Effector CD8-positive, alpha-beta T cell (primary cell): ENCODE results near the gene PDE4D.
"Not testable (repeated sequence)": the region's sequence is repeated elsewhere in the genome, so short reads cannot be mapped to it uniquely, and the experiment has no call there.

Source experiments
- DNase-seq: peaks from one replicate; lab custom pipeline; 2025; lab: John Stamatoyannopoulos, UW

Gene PDE4D

DNA sequence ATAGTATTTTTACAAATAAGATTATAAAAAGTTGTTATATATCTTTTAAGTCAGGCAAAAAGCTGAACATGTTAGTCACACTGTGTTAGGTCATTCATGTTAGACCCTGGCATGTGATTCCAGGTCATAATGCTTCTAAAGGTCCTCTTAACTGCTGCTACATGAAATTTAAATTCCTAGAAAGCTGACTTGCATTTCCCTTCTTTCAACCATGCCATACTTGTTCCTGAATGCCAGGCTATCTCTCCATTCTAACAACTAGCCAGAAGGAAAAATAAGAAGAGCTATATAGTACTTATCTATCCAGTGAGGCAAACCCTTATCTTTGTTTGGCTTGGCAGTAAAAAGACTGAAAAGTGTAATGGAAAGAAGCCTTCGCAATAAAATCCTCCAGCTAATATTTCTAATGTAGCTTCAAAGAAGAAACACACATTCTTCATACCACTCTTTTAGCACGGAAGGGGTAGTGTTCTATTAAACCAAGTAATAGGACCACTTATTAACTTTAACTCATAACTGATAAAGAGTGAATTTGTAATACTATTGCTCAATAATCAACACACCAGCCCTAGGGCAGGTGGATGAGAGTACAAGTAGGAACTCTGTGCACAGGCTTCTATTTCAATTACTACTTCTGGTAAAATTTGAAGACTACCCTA, 310.2 kb downstream of the PDE4D start:
- no peak for DNase-seq

DNA sequence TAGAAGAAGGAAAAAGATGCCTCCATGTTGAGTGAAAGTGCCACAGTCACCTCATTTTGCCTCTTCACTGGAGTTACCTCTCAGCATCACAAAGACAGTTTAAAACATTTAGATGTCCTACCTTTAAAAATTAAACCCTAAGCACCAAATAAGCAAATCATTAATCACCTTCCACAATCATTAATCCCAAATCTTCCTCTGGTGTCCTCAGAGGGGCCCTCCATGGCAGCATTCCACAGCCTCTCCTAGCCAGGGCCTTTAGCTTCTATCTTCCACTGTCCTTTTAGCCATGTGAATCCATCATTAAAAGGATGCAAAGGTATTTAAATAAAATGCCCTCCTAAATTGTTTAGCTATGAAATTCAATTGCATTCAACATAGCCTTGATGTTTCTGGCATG, 310.8 kb downstream of the PDE4D start:
- DNase-seq = no peak

DNA sequence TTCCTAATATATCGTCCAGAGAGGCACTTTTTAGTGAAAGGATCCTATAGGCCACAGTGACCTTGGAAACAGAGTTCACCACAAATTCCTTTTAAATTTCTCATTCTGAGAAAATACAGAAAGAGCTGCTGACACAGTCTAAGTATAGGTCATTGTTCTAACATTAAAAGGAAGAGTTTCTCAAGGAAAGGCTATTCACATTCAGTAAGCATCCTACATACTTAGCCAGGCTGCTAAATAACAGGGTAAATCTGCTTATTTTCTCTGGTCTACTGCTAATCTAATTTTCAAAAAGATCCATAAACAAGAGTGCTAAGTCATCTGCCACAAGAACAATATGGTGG, 313.7 kb downstream of the PDE4D start:
- no peak for DNase-seq

DNA sequence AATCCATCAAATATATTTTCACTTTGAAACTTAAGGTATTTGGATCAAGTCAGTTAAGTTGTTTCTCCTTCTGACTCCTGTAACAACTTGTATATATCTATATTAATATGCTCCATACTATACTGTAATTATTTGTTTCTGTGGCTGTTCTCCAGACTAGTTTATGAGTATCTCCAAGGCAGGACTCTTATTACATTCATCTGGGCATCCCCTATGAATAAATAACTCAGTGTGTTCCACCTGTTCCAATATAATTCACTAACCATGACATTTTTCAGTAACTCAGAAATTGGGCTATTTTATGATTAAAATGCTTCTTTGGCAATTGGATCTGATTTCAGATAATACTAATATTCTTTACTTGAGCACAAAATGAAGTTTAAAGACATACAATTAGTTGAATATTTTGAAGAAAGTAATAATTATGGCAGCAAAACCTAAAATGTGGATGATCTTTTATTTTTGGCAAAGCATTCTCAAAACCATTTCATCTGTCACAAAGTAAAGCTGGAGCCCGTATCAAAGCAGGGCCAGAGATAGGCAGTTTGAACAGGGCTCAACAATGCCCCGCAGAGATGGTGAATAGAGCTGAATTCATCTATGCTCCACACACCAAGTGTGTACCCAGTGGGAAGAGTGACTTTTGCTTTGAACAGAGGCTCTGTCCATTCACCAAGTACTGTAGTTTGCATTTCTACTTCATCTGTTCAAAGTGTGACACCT, 314.3 kb downstream of the PDE4D start:
- no peak for DNase-seq

DNA sequence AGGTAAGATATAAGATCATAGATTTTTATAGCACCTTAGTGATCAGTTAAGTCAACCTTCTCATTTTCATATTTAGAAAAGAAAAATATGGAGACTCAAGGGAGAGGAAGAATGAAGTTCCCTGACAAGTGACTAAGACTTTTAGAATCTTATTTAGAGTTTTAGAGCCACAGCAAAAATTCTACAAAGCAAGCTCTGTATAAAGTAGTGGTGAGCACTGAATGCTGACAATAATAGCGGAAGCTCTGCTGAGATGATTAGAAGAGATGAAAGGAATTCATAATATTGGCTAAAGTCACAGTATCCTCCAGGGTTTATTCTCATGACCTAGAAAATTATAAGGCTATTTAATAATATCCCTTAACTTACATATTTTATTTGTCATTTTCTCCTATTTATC, 316.0 kb downstream of the PDE4D start:
- DNase-seq = no peak

DNA sequence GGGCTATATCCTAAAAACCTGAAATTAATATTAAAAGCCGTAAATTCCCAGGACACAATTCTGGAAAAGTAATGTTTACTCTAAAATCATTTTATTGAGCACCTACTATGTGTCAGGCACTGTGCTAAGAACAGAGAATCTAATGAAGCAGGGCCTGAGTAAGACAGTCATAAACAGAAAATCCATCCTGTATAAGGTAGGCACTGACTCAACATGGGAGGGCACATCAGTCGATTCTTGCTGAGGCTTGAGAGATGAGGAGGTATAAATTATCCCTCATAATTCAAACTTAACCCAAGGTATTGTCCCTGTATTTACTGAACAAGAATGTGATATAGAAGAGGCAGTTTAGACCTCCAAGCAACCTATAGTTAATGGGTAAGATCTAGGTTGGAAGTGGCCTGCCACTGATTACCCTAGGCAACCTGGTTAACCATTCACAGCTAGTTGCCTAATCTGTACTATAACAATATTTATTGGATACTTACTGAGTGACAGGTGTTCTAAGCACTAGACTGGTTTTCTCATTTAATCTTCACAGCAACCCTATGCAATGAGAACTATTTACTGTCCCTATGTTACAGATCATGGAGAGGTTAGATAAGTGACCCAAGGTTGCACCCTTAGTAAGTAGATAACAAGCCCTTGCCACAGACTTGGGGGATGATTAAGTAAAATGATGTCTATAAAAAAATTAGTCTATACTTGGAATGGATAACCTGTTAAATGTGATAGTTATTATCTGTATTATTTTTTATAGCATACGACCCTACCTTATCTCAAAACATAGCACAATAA, 317.7 kb downstream of the PDE4D start:
- no peak for DNase-seq

DNA sequence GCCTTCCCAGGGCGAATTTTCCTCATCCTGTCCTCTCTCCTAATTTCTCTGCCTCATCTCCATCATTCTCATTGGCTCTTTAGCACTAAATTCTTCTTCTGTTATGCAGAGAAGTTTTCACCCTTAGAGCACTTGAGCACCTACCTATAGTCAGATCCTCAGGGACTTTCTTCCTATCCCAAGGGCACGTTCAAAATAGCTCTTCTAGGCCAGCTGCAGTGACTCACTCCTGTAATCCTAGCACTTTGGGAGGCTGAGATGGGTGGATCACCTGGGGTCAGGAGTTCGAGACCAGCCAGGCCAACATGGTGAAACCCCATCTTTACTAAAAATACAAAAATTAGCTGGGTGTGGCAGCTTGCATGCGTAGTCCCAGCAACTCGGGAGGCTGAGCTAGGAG, 320.0 kb downstream of the PDE4D start:
- not testable (repeated sequence) for DNase-seq

DNA sequence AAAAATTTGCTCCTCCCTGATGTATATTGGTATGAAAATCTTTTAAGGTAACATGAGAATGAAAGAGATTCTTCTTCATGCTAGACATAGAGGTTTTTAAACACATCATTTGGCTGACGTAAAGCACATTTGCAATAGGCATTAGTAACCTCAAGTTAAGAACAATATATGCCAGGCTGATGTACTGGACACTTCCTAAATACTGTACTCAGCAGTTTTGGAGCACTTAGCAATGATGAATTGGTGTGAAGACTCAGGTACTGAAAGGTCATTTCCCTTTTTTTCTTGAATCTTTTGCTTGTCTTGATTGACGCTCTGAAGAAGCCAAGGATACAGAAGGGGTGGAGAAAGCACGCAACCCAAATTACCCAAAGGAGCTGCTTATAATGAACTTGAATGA, 322.5 kb downstream of the PDE4D start:
- no peak for DNase-seq

DNA sequence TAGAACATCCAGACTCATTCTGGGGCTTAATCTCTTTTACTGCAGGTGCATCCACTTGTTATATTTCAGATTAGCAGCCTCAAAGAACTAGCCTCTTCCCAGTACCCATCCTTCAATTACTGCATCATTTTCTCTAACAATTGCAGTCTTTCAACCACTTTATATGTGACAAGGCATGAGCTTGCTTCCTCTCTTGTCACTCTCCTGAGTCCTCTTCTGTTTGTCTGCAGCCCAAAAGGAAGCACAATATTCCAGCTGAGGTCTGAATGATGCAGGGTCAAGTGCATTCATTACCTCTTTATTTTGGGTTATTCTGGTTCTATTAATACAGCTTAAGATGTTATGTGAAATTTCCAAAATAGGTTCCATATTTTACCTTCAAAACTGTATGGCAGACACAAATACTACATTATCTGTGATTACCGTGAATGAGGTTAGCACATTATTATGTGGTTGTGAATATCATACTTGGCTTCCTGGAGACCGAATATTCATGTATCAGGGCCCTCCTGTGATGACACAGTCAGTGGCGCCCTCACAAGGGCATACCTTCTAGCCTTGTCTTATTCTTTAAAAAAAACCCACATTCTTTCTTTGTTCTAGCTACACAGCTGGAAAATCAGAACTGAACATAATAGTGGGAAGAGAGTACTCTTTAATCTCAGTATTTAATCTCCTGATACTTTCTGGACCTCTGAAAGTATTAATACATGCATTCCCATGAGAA, 323.8 kb downstream of the PDE4D start:
- no peak for DNase-seq

DNA sequence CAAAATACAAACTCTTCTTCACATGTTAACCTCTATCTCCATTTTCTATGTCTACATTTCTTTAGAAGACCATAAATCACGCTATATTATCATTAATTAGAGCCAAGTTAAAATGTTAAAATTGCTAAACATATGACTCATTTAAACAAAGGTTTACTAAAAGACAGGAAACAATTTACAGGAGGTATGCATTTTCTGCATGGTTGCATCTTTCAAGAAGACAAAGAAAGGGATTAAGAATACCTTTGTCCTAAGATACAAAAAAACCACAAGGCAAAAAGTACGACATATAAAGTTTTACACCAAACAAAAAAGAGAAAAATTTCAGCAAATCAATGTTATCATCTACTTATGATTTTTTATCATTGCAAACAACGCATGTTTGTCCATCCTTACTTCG, 324.4 kb downstream of the PDE4D start:
- DNase-seq = no peak

DNA sequence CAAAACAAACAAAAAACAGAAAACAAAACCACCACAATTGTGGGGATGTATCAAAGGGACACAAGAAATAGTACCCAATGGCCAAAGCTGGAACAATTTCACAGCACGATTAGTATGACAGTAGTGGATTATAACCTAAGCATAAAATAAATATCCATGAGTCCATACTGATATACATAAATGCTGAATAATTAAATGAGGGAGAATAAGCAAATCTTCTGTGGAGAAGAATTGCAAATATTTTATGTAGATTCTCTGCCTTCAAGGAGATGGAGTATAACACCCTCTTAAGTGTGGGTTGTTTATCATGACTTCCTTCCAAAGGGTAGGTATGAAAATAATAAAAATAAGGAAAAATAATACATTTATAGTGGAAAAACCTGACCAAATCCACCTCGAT, 325.4 kb downstream of the PDE4D start:
- DNase-seq = no peak

DNA sequence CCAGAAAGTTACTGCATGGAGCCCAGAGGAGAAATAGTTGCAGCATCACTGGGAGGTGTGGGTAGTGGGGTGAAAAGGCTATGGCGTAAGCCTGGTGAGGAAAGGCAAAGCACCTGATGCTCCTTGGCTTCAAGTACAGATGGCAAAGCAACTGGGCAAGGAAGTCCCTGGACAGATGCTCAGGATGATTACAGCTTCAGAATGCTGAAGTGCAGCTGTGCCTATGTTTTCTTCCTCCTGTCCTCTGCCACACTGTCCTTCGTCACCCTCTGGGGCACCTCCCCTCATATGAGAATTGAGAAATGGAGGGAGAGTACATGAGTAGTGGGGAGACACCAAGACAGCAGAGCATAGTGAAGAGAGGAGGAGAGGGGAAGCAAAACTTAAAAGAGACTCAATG, 328.0 kb downstream of the PDE4D start:
- no peak for DNase-seq

DNA sequence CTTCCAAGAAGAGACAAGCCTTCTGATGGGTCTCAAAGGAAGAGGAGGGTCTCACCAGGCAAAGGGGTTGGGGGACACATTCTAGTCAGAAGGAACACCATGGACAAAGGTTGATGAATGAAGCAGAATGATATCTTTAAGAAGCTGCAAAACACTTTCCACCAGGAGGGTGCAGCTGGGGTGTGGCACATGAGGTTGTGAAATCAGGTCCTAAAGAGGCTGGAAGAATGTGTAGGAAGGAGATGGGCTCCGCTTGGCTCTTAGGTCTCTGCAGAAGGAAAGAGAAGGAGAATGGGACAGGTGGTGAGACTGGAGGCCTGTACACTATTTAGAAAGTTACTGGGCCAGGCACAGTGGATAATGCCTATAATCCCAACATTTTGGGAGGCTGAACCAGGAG, 328.6 kb downstream of the PDE4D start:
- no peak for DNase-seq

DNA sequence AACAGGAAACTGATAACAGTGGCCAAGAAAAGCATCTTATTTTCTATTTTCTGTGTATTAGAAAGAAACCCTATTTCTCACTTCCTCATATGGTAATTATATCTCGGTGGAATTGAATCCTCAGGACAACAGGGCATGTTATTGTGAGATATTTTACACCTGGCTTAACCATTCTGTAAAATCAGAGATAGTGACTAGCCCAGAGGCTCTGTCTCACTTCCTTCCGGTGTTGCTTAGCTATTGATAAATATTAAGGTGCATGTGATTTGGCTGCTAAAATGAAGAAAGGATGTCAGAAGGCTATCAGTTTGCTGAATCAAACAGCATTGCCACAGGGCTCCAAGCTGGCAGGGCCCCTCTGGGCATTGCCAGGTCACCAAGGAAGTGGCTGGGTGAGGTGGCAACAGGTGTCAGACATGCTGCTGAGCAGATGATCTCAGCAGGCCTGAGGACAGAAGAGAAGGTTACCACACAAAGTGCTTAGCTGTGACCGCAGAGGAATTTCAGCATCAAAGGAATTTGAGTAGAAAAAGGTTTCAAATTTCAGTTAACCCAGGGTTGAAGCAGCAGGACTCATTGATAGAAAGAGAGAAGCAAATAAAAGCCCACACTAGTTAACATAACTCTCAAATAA, 330.7 kb downstream of the PDE4D start:
- DNase-seq = no peak

DNA sequence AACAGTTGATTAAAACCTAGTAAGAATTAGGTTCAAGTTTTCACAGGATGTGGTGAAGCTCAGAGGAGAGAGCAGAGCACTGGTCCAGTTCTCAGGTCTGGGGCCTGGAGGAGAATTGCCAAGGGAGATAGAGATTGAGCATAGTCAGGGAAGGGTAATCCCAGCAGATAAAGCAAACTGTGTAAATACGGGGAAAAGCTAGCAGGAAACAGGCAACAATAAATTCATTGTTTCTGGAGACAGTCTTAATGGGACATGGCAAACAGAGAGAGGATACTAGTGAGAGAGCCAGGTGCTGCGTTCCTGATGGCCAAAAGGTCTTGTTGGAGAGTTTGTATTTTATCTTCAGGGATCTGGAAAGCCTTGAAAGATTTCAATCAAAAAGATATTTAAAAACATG, 333.0 kb downstream of the PDE4D start:
- DNase-seq = no peak

DNA sequence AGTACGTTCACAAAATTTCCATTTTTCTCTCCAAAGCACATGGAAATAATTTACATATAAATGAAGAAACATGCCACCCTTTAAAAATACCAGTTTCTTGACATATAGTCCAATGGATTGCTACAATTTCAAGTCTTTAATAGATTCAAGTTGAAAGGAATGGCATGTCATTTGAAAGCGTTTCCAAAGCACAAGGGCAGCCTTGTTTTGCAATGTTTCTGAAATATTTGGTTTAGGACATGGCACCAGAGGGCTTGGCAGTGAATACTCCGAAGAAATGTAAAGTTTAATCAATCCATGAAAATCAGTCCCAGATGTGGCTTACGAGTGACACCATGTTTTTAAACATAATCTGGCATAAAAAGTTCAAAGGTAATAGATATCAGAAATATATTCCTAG, 333.7 kb downstream of the PDE4D start:
- DNase-seq = no peak

DNA sequence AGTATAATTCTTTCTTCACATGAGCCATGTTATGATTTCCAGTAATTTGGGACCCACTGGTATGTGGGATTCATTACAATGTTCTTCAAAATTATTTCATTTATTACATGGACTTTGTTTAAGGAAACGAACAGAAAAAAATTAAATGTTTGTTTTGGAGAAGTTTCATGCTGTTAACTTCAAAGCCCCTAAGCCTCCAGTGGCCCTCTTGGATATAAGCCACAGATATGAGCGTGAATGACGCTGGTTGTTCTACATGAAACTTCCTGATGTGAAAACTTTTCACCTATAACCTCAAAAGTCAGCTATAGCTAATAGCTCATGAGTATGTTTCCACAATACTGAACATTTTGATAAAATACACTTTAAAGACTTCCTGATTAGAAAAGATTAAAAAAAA, 334.2 kb downstream of the PDE4D start:
- DNase-seq = no peak

DNA sequence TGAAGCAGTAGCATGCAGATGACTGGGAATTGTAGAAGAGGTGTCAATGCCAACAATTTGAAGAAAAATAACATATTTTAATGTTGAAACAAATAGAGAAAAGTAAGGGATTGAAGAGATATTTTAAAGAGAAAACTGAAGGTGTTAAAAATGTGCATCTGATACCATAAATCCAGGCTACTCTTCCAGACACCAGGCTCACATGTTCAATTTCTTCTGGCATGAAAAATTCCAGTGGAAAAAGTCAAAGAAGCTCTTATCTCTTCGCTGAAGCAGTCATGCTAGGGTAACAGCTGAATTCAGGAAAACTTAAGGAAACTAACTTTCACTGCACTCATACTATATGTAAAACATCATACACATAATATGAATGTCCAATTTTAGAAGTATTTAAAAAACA, 335.0 kb downstream of the PDE4D start:
- DNase-seq = no peak

DNA sequence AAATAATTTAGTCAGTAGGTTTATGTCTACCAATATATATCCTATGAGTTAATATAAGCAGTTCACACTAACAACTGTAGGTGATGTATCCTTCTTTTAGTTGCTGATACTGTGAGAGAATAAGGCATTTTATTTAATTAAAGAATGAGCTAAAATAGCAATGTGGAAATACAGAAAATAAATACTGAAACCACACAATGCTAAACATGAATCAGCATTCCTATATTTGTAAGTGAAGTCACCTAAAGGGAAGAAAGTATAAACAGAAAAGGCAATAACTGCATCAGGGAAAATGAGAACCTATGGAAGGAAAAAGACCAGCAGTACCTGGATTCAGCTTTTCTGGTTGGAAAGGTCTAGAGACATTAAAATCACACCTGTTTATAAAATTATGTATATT, 336.0 kb downstream of the PDE4D start:
- no peak for DNase-seq

DNA sequence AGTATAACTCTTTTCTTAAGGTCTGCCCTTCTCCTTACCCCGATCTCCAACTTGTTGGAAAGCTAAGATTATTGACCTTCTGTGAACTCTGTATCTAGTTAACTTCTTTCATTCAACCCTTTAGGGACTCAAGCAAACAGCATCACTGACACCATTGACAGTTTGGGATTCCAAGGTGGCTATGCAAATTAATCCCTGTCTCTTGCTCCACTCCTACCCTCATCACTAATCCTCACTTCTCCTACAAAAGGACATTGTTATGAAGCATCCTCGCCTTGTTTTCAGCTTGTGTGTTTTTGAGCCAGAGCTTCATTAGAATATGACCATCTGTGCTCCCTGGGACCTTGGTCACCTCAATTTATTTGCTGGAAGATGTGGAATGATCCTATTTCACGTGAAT, 337.9 kb downstream of the PDE4D start:
- DNase-seq = no peak

DNA sequence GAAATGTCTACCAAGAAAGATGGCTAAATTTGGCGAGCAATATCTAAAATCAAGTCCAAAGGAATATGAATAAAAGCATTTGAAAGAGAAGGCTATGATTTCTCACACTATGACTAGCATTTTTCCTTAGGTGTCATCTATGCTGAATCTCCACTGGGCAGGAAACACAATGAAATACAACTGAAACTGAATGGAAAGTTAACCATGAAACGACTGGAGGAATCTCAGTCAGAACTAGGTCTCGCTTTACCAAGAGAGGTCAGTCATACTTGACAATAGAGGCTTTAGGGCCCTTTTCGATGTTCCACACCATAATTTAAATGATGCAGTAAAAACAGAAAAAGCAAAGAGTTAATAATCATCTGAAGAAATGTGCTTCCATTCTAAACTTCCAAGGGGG, 339.0 kb downstream of the PDE4D start:
- DNase-seq = no peak

DNA sequence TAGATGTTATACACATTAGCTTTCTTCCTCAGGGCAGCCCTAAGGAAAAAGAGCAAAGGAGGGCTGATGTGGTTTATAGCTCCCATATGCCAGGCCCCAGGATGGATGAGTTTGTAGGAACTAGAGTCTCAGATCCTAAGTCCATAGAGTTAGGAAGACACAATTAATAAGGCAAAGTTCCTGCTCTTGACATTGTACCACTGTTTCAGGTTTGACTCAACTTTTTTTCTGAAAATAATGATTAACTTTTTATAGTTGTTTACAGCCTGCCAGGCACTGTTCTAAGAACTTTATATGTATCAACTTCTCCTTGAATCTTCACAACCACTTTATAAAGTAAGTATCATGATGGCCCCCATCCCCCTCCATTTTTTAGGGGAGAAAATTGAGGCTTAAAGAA, 339.5 kb downstream of the PDE4D start:
- DNase-seq = no peak
